Activated gamma-delta T cell treated with anti-CD3 and anti-CD28 coated beads, Interleukin-2, amount 50 U/mL, for 16 hours (primary cell): ENCODE measurements around the gene DPY19L3.
"Not testable (repeated sequence)": the region's sequence is repeated elsewhere in the genome, so short reads cannot be mapped to it uniquely, and the experiment has no call there.

Experiments
- DNase-seq: peaks from one replicate; pipeline ENCODE4 v3.0.0-alpha.2; 2020; ENCODE audit warnings: low read depth

The DPY19L3 gene

GRCh38 chr19:32442650-32443049 is 37.1 kb downstream of the DPY19L3 start:
- no peak for DNase-seq

- not testable (repeated sequence) for DNase-seq
Measured at GRCh38 chr19:32447534-32447933, 42.0 kb downstream of the DPY19L3 start.

- no peak for DNase-seq
Measured at GRCh38 chr19:32448026-32448425, 42.5 kb downstream of the DPY19L3 start.

GRCh38 chr19:32450217-32450616 is 44.6 kb downstream of the DPY19L3 start:
- no peak for DNase-seq

GRCh38 chr19:32453736-32454135 is 48.2 kb downstream of the DPY19L3 start:
- no peak for DNase-seq

GRCh38 chr19:32456406-32456805 is 50.8 kb downstream of the DPY19L3 start:
- no peak for DNase-seq

- no peak for DNase-seq
Measured at GRCh38 chr19:32457571-32458158, 52.1 kb downstream of the DPY19L3 start.

- DNase-seq: no peak
Measured at GRCh38 chr19:32458500-32459123, 53.0 kb downstream of the DPY19L3 start.

- DNase-seq: no peak
Measured at GRCh38 chr19:32459204-32459865, 53.8 kb downstream of the DPY19L3 start.

GRCh38 chr19:32460476-32460875 is 54.9 kb downstream of the DPY19L3 start:
- DNase-seq: no peak

- no peak for DNase-seq
Measured at GRCh38 chr19:32464279-32464678, 58.7 kb downstream of the DPY19L3 start.

GRCh38 chr19:32465176-32465575 is 59.6 kb downstream of the DPY19L3 start:
- DNase-seq: no peak

GRCh38 chr19:32469795-32470194 is 64.2 kb downstream of the DPY19L3 start:
- DNase-seq: no peak

- DNase-seq: no peak
Measured at GRCh38 chr19:32471095-32471494, 65.5 kb downstream of the DPY19L3 start.

- DNase-seq: no peak
Measured at GRCh38 chr19:32471811-32472210, 66.2 kb downstream of the DPY19L3 start.

- no peak for DNase-seq
Measured at GRCh38 chr19:32475141-32476031, 69.8 kb downstream of the DPY19L3 start.

GRCh38 chr19:32476032-32476350 is 70.4 kb downstream of the DPY19L3 start:
- DNase-seq: no peak

GRCh38 chr19:32480321-32480720 is 74.8 kb downstream of the DPY19L3 start:
- DNase-seq: no peak

- DNase-seq: no peak
Measured at GRCh38 chr19:32483574-32483973, 78.0 kb downstream of the DPY19L3 start.

- DNase-seq: no peak
Measured at GRCh38 chr19:32489971-32490370, 84.4 kb downstream of the DPY19L3 start.

GRCh38 chr19:32497391-32497790 is 91.8 kb downstream of the DPY19L3 start:
- DNase-seq: no peak

- DNase-seq: no peak
Measured at GRCh38 chr19:32498648-32499200, 93.2 kb downstream of the DPY19L3 start.
